Heart left ventricle (tissue), 16 donors: ENCODE measurements around the gene SYNGAP1. TPM values are rescaled to one million over a fixed set of nuclear protein-coding genes. Genes with fewer than 3 reads are reported as not detected.

Experiments
- ATAC-seq, 4 donors: fragments of 200-7000 bp; cut with Tn5 transposase; one replicate each; pipeline ENCODE4 v1.9.1; 2020 to 2022; ENCODE audit warnings: moderate library complexity in 4 of 4, mild to moderate bottlenecking in 3 of 4, moderate number of reproducible peaks in 1 of 4
- DNase-seq, 5 donors: peaks; one replicate each; pipeline ENCODE4 v3.0.0-alpha.2; 2020
- H3K27ac ChIP-seq, 12 donors: fragments of 200-600 bp; sonication (generic) in 4 of 12; one replicate each; pipeline versions ENCODE4 v1.5.0 to v1.8.0; 2016 to 2022; ENCODE audit warnings: mild to moderate bottlenecking in 2 of 12
- H3K27me3 ChIP-seq, 9 donors: fragments of 200-600 bp; sonication (generic) in 2 of 9; one replicate each; pipeline versions ENCODE4 v1.5.1 to v1.8.0; 2016 to 2022; ENCODE audit warnings: mild to moderate bottlenecking in 3 of 9
- H3K36me3 ChIP-seq, 9 donors: fragments of 200-600 bp; sonication (generic) in 2 of 9; one replicate each; pipeline versions ENCODE4 v1.5.0 to v1.8.0; 2018 to 2022; ENCODE audit warnings: mild to moderate bottlenecking in 2 of 9
- H3K4me1 ChIP-seq, 12 donors: fragments of 200-600 bp; sonication (generic) in 4 of 12; one replicate each; pipeline versions ENCODE4 v1.5.0 to v1.8.0; 2016 to 2022; ENCODE audit warnings: mild to moderate bottlenecking in 3 of 12
- H3K4me3 ChIP-seq, 12 donors: fragments of 200-600 bp; sonication (generic) in 4 of 12; one replicate each; pipeline versions ENCODE4 v1.5.0 to v1.8.0; 2017 to 2022; ENCODE audit warnings: mild to moderate bottlenecking in 9 of 12, moderate library complexity in 4 of 12
- H3K9me3 ChIP-seq, 12 donors: fragments of 200-600 bp; sonication (generic) in 4 of 12; one replicate each; pipeline versions ENCODE4 v1.5.0 to v1.8.0; 2016 to 2022; ENCODE audit warnings: mild to moderate bottlenecking in 1 of 12
- POLR2A ChIP-seq, 2 donors: fragments of 450-650 bp; IDR thresholded peaks; one replicate each; pipeline ENCODE4 v1.6.1; 2017; ENCODE audit warnings: antibody characterized with exemption in 2 of 2, mild to moderate bottlenecking in 2 of 2, moderate library complexity in 2 of 2
- WGBS, 4 donors: extraction: QIAGEN DNeasy Blood & Tissue Kit in 2 of 4; methylation state at CpG; one replicate each; pipeline versions ENCODE4 v1.1.5 to v1.1.7; 2013 to 2018; 5-methylcytosine and 5-hydroxymethylcytosine counted together
- intact Hi-C, 10 donors: fragments of 100-400 bp; cut with DNase I; formaldehyde crosslinking; loops; one replicate each; pipeline versions ENCODE4 v1.11.1 to v1.14.2; 2022
- polyA plus RNA-seq, 2 donors: library from polyadenylated mRNA; stranded (reverse); fragments of 200-250 nt; gene quantifications; one replicate each; pipeline ENCODE4 v1.2.3, GENCODE V29; 2013
- total RNA-seq, 9 donors: library from RNA; depleted of rRNA in 2 of 9; stranded (reverse); fragments of >200 nt in 2 of 9; fragmentation: NEBNext Ultra II Directional in 3 of 9; extraction: Animal tissue kit (Norgen Biotek cat#: 25700) in 3 of 9; gene quantifications; one replicate each; pipeline versions ENCODE4 v1.1.0 to v1.2.4, GENCODE V29; 2016 to 2023
- TF ChIP-seq, protein P1 (sequence below), 12 donors: fragments of 200-600 bp; sonication (generic) in 4 of 12; IDR thresholded peaks; one replicate each; pipeline versions ENCODE4 v1.5.0 to v1.8.0; 2018 to 2022; ENCODE audit warnings: antibody characterized with exemption in 12 of 12, mild to moderate bottlenecking in 5 of 12
- donor health status: ischemic (EF 13 %, LVEDD 7.1; RV severe dilation, severe dysfunction).
- donor health status: healthy with polysubstance abuse.
- donor health status: DM: no; HTN: yes; CAD: no.
- donor health status: DM: no; HTN: no; CAD: no.
- donor health status: ischemic (EF 25% LVEDD 6.9; RV normal size, moderate dysfunction).
- donor health status: ischemic (EF 25% LVEDD 5.7; RV mildly dilated, moderate dysfunction).
- donor health status: healthy.
- donor health status: DM: yes; HTN: yes; CAD: no.
- donor health status: ischemic (EF 35%, LVEDD 5.7; RV mildly dilated, moderate dysfunction).
- donor health status: nonischemic (EF 11% LVEDD 7.7; RV severe dilation, severe dysfunction).
- donor health status: DM: yes; HTN: yes; CAD: no.
- donor health status: PGD.
- donor health status: ischemic (EF 29% LVEDD 5.4; RV normal size, mild dysfunction).
- donor health status: nonischemic (EF 23%, LVEDD 6.1; RV moderate dilation, normal function).

The SYNGAP1 gene
- total and polyA plus RNA-seq, 11 donors: 2.4 to 9.9 (median 5.0) TPM

GRCh38 chr6:33466075-33466735 lies 46.3 kb downstream of the SYNGAP1 start:
- Histone ChIP-seq H3K36me3 (no peaks in the 10 kb centered on the region), H3K9me3 (no peaks in the 10 kb centered on the region), H3K27ac (no peak overlapping the region), H3K4me3 (no peak overlapping the region), H3K4me1 (no peaks in the 10 kb centered on the region), H3K27me3 (no peaks in the 10 kb centered on the region)
- 89 to 95% (median 91%) methylated on average over 3 to 4 of the region's 4 CpGs for WGBS, 4 donors
- DNase-seq: no peak
- TF ChIP-seq, protein P1, sequence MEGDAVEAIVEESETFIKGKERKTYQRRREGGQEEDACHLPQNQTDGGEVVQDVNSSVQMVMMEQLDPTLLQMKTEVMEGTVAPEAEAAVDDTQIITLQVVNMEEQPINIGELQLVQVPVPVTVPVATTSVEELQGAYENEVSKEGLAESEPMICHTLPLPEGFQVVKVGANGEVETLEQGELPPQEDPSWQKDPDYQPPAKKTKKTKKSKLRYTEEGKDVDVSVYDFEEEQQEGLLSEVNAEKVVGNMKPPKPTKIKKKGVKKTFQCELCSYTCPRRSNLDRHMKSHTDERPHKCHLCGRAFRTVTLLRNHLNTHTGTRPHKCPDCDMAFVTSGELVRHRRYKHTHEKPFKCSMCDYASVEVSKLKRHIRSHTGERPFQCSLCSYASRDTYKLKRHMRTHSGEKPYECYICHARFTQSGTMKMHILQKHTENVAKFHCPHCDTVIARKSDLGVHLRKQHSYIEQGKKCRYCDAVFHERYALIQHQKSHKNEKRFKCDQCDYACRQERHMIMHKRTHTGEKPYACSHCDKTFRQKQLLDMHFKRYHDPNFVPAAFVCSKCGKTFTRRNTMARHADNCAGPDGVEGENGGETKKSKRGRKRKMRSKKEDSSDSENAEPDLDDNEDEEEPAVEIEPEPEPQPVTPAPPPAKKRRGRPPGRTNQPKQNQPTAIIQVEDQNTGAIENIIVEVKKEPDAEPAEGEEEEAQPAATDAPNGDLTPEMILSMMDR (IDR thresholded peaks at IDR 0.05): no peak
- no peak for TF ChIP-seq POLR2A (IDR thresholded peaks at IDR 0.05)
- ATAC-seq: no peak
- intact Hi-C loops: no loop called here

GRCh38 chr6:33467091-33467490 lies 47.2 kb downstream of the SYNGAP1 start:
- Histone ChIP-seq H3K4me3 (no peak overlapping the region), H3K9me3 (no peaks in the 10 kb centered on the region), H3K27me3 (no peaks in the 10 kb centered on the region), H3K36me3 (no peaks in the 10 kb centered on the region), H3K27ac (no peak overlapping the region), H3K4me1 (no peaks in the 10 kb centered on the region)
- 73 to 88% (median 78%) methylated on average over 7 of the region's 7 CpGs for WGBS, 4 donors
- DNase-seq (no peak), ATAC-seq (no peak)
- TF ChIP-seq, protein P1 (IDR thresholded peaks at IDR 0.05): no peak
- no peak for TF ChIP-seq POLR2A (IDR thresholded peaks at IDR 0.05)
- intact Hi-C loops: no loop called here

- intact Hi-C loops: no loop called here
- Histone ChIP-seq H3K27ac (no peak overlapping the region), H3K9me3 (no peaks in the 10 kb centered on the region), H3K4me1 (no peaks in the 10 kb centered on the region), H3K36me3 (no peaks in the 10 kb centered on the region), H3K4me3 (no peak overlapping the region), H3K27me3 (no peaks in the 10 kb centered on the region)
- TF ChIP-seq, protein P1 (IDR thresholded peaks at IDR 0.05): no peak
- TF ChIP-seq POLR2A (IDR thresholded peaks at IDR 0.05): no peak
- 73 to 87% (median 84%) methylated on average over 3 of the region's 3 CpGs for WGBS, 4 donors
- no peak for ATAC-seq
- no peak for DNase-seq
Observed at GRCh38 chr6:33469661-33470060, 49.8 kb downstream of the SYNGAP1 start.

- TF ChIP-seq, protein P1 (IDR thresholded peaks at IDR 0.05): no peak
- no peak for TF ChIP-seq POLR2A (IDR thresholded peaks at IDR 0.05)
- H3K9me3 ChIP-seq: no peaks in the 10 kb centered on the region
- H3K27ac ChIP-seq: no peak overlapping the region
- no peaks in the 10 kb centered on the region for H3K4me1 ChIP-seq
- no peak overlapping the region for H3K4me3 ChIP-seq
- 58 to 63% (median 59%) methylated on average over 3 of the region's 3 CpGs for WGBS, 4 donors
- H3K36me3 ChIP-seq: no peaks in the 10 kb centered on the region
- no peak for DNase-seq
- intact Hi-C loops: no loop called here
- no peak for ATAC-seq
- peaks cover 0 to 4% (median 0%) of the 10 kb centered on the region in 9 donors for H3K27me3 ChIP-seq
Observed at GRCh38 chr6:33477864-33478263, 58.0 kb downstream of the SYNGAP1 start.
